SK-N-SH (cell line): Measurements from ENCODE around the gene C17orf50. TPM values are rescaled to one million over a fixed set of nuclear protein-coding genes. Genes with fewer than 3 reads are reported as not detected.

Experiments
- CTCF ChIA-PET: fragments of 300-600, 350-600 bp; formaldehyde crosslinking; extraction: SDS; loops from one replicate; lab custom pipeline; 2021; lab: Yijun Ruan, JAX
- POLR2A ChIA-PET: fragments of 350-600 bp; sonication (Branson Sonifier 250); formaldehyde crosslinking; extraction: SDS; loops from one replicate; lab custom pipeline; 2020; ENCODE audit warnings: antibody characterized with exemption, inconsistent platforms; lab: Yijun Ruan, JAX
- DNase-seq: peaks from one replicate; pipeline ENCODE4 v3.0.0; 2012
- H2AFZ ChIP-seq: fragments of 200-600 bp; sonication (generic); 2 replicates; pipeline ENCODE4 v1.8.1; 2016; ENCODE audit warnings: antibody characterized with exemption, mild to moderate bottlenecking, low read depth
- H3F3A ChIP-seq: fragments of 200-600 bp; sonication (generic); replicated peaks from 2 replicates; pipeline ENCODE3; 2016; ENCODE audit warnings: antibody characterized with exemption, mild to moderate bottlenecking; ENCODE audit not compliant: insufficient read depth
- H3K27ac ChIP-seq, 2 experiments: fragments of 200-500 bp in 1 of 2; fragments of 200-600 bp in 1 of 2; sonication (Bioruptor generic) in 1 of 2; sonication (generic), shearing (Covaris generic) in 1 of 2; 2 replicates each; pipeline versions ENCODE4 v1.5.1 to v1.6.1; 2014 to 2016; ENCODE audit warnings: low read depth in 2 of 2, inconsistent platforms in 1 of 2, low read length in 1 of 2, mild to moderate bottlenecking in 1 of 2, mixed read lengths in 1 of 2
- H3K27me3 ChIP-seq: fragments of 200-600 bp; sonication (generic), shearing (Covaris generic); 2 replicates; pipeline ENCODE4 v1.6.1; 2016; ENCODE audit warnings: mixed run types; ENCODE audit not compliant: insufficient read depth
- H3K36me3 ChIP-seq, 2 experiments: fragments of 200-500 bp in 1 of 2; fragments of 200-600 bp in 1 of 2; sonication (Bioruptor generic) in 1 of 2; sonication (generic) in 1 of 2; replicated peaks in 1 of 2; 2 replicates each; pipeline versions ENCODE3 to v1.5.1; 2014 to 2016; ENCODE audit warnings: low read length in 1 of 2, mild to moderate bottlenecking in 1 of 2; ENCODE audit not compliant: insufficient read depth in 2 of 2, control insufficient read depth in 1 of 2
- H3K4me1 ChIP-seq, 2 experiments: fragments of 200-500 bp in 1 of 2; fragments of 200-600 bp in 1 of 2; sonication (Bioruptor generic) in 1 of 2; sonication (generic), shearing (Covaris generic) in 1 of 2; 2 replicates each; pipeline versions ENCODE4 v1.5.1 to v1.6.1; 2014 to 2016; ENCODE audit warnings: low read depth in 1 of 2, low read length in 1 of 2, mixed run types in 1 of 2; ENCODE audit not compliant: insufficient read depth in 2 of 2, control insufficient read depth in 1 of 2
- H3K4me2 ChIP-seq: fragments of 200-600 bp; sonication (generic), shearing (Covaris generic); 2 replicates; pipeline ENCODE4 v1.6.1; 2017; ENCODE audit warnings: mixed run types
- H3K4me3 ChIP-seq, 2 experiments: fragments of 200-500 bp in 1 of 2; fragments of 200-600 bp in 1 of 2; sonication (Bioruptor generic) in 1 of 2; sonication (generic), shearing (Covaris generic) in 1 of 2; 2 replicates each; pipeline versions ENCODE4 v1.5.1 to v1.8.1; 2014 to 2016; ENCODE audit warnings: low read depth in 2 of 2, inconsistent platforms in 1 of 2, low read length in 1 of 2, mild to moderate bottlenecking in 1 of 2, mixed read lengths in 1 of 2, moderate library complexity in 1 of 2
- H3K79me2 ChIP-seq: fragments of 200-600 bp; sonication (generic); 2 replicates; pipeline ENCODE4 v1.8.1; 2017; ENCODE audit warnings: mild to moderate bottlenecking; ENCODE audit not compliant: insufficient read depth
- H3K9ac ChIP-seq: fragments of 200-600 bp; sonication (generic); 2 replicates; pipeline ENCODE4 v1.6.1; 2017; ENCODE audit warnings: mixed run types
- H3K9me2 ChIP-seq: fragments of 200-600 bp; sonication (generic); 2 replicates; pipeline ENCODE4 v1.6.1; 2017; ENCODE audit warnings: mixed run types
- H3K9me3 ChIP-seq: fragments of 200-600 bp; sonication (generic); 2 replicates; pipeline ENCODE4 v1.6.1; 2017; ENCODE audit warnings: mixed run types, mild to moderate bottlenecking, moderate library complexity
- H4K20me1 ChIP-seq: fragments of 200-600 bp; sonication (generic); 2 replicates; pipeline ENCODE4 v1.6.1; 2017; ENCODE audit warnings: mild to moderate bottlenecking, mixed run types; ENCODE audit not compliant: insufficient read depth
- CHD2 ChIP-seq: fragments of 150-350 bp; IDR thresholded peaks from 2 replicates; pipeline ENCODE4 v1.6.1; 2018; ENCODE audit warnings: low read length; ENCODE audit not compliant: partially characterized antibody
- ELF1 ChIP-seq: IDR thresholded peaks from 2 replicates; pipeline ENCODE4 v1.4.0; 2012
- FOSL2 ChIP-seq: IDR thresholded peaks from 2 replicates; pipeline ENCODE4 v1.4.0; 2012; ENCODE audit warnings: low read depth, mild to moderate bottlenecking, moderate library complexity, borderline replicate concordance
- FOXJ3 ChIP-seq: sonication (generic); formaldehyde crosslinking; IDR thresholded peaks from 2 replicates; pipeline ENCODE4 v1.5.1; 2020; ENCODE audit warnings: mild to moderate bottlenecking, missing genetic modification reagents
- NRF1 ChIP-seq: IDR thresholded peaks from 2 replicates; pipeline ENCODE4 v1.6.1; 2012; ENCODE audit warnings: low read depth, mild to moderate bottlenecking, low read length
- POLR2AphosphoS5 ChIP-seq: IDR thresholded peaks from 2 replicates; pipeline ENCODE4 v1.6.1; 2012; ENCODE audit warnings: low read depth, low read length
- RAD21 ChIP-seq: IDR thresholded peaks from 2 replicates; pipeline ENCODE4 v1.6.1; 2012; ENCODE audit warnings: mild to moderate bottlenecking, low read length
- SIN3A ChIP-seq: IDR thresholded peaks from 2 replicates; pipeline ENCODE4 v1.6.1; 2012; ENCODE audit warnings: low read depth, mild to moderate bottlenecking, low read length, moderate library complexity, borderline replicate concordance
- TAF1 ChIP-seq: IDR thresholded peaks from 2 replicates; pipeline ENCODE4 v1.6.1; 2012; ENCODE audit warnings: low read depth, mild to moderate bottlenecking, low read length, moderate library complexity, borderline replicate concordance
- YY1 ChIP-seq: IDR thresholded peaks from 2 replicates; pipeline ENCODE4 v1.4.0; 2012; ENCODE audit warnings: low read depth, mild to moderate bottlenecking
- WGBS: methylation state at CpG from one replicate; pipeline ENCODE4 v1.1.6; 2017; ENCODE audit warnings: low lambda C conversion rate; 5-methylcytosine and 5-hydroxymethylcytosine counted together
- polyA plus RNA-seq, 3 experiments: library from polyadenylated mRNA; depleted of rRNA; stranded (reverse); fragments of >200 nt; gene quantifications; 2 replicates each; pipeline ENCODE4 v1.2.3, GENCODE V29; 2012
- TF ChIP-seq, protein P1 (sequence below): IDR thresholded peaks from 2 replicates; pipeline ENCODE4 v1.4.0; 2012; ENCODE audit warnings: low read depth, borderline replicate concordance
- TF ChIP-seq, protein P2 (sequence below): fragments of 200-600 bp; sonication (generic); IDR thresholded peaks from 2 replicates; pipeline ENCODE4 v1.6.1; 2017; ENCODE audit warnings: antibody characterized with exemption, mild to moderate bottlenecking, moderate library complexity
- TF ChIP-seq, protein P3 (sequence below): fragments of 150-350 bp; IDR thresholded peaks from 2 replicates; pipeline ENCODE4 v1.6.1; 2017; ENCODE audit warnings: antibody characterized with exemption, low read length, low read depth, borderline replicate concordance

Gene C17orf50
- polyA plus RNA-seq, 1 of the 3 experiments (the other 2 are of a cell fraction) = 0.05 TPM

DNA sequence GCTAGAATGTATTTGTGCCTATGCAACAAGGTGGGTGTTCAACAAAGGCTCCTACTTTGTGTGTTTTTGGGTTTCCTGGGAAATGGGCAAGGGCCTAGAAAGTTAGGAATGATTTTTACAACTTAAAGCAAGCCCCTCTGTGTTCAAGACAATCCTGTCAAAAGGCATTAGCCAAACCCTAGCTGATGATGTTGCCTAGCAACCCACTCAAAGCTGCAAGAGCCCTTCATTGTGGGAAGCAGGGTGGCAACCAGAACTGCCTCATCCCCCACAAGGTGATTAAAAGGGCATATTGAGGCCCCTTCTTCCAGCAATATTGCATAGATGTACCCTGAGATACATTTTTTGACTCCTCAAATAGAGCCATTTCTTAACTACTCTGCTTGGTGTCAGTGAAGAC lies 45.3 kb upstream of the C17orf50 start:
- peaks cover 41 to 54% of the 10 kb centered on the region in 2 experiments for H3K36me3 ChIP-seq
- no peaks in the 10 kb centered on the region for H3K9me3 ChIP-seq
- 0 out of 2 replicates have a peak, but pooled peaks cover 8% of the 10 kb centered on the region for H4K20me1 ChIP-seq
- H3K4me3 ChIP-seq = no peak overlapping the region
- POLR2A ChIA-PET = no interaction called here
- H3K27me3 ChIP-seq = no peaks in the 10 kb centered on the region
- no peaks in the 10 kb centered on the region for H3K9me2 ChIP-seq
- H3K4me1 ChIP-seq = peaks cover 25 to 37% of the 10 kb centered on the region in 2 experiments
- CTCF ChIA-PET = interaction anchor here (0.9 to 4.8 kb wide), 2 partner anchors 32 to 48 kb away, joined by 7 to 28 read pairs; no protein-coding TSS in a partner anchor
- H3F3A ChIP-seq = peaks cover 20% of the 10 kb centered on the region
- peaks cover 5% of the 10 kb centered on the region; the same call in 1 of the 2 replicates for H3K79me2 ChIP-seq
- TF ChIP-seq YY1 = no peak
- no peak for TF ChIP-seq FOXJ3 (CRISPR knock-in tag)
- no peak for TF ChIP-seq NRF1
- no peak for TF ChIP-seq FOSL2
- TF ChIP-seq, protein P1, sequence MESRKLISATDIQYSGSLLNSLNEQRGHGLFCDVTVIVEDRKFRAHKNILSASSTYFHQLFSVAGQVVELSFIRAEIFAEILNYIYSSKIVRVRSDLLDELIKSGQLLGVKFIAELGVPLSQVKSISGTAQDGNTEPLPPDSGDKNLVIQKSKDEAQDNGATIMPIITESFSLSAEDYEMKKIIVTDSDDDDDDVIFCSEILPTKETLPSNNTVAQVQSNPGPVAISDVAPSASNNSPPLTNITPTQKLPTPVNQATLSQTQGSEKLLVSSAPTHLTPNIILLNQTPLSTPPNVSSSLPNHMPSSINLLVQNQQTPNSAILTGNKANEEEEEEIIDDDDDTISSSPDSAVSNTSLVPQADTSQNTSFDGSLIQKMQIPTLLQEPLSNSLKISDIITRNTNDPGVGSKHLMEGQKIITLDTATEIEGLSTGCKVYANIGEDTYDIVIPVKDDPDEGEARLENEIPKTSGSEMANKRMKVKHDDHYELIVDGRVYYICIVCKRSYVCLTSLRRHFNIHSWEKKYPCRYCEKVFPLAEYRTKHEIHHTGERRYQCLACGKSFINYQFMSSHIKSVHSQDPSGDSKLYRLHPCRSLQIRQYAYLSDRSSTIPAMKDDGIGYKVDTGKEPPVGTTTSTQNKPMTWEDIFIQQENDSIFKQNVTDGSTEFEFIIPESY = no peak
- TF ChIP-seq, protein P2, sequence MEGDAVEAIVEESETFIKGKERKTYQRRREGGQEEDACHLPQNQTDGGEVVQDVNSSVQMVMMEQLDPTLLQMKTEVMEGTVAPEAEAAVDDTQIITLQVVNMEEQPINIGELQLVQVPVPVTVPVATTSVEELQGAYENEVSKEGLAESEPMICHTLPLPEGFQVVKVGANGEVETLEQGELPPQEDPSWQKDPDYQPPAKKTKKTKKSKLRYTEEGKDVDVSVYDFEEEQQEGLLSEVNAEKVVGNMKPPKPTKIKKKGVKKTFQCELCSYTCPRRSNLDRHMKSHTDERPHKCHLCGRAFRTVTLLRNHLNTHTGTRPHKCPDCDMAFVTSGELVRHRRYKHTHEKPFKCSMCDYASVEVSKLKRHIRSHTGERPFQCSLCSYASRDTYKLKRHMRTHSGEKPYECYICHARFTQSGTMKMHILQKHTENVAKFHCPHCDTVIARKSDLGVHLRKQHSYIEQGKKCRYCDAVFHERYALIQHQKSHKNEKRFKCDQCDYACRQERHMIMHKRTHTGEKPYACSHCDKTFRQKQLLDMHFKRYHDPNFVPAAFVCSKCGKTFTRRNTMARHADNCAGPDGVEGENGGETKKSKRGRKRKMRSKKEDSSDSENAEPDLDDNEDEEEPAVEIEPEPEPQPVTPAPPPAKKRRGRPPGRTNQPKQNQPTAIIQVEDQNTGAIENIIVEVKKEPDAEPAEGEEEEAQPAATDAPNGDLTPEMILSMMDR = no peak
- peak overlapping the region in 1 of 2 experiments; percentile 93; a peak in 2 of 4 replicates for H3K27ac ChIP-seq
- H2AFZ ChIP-seq = no peak overlapping the region
- DNase-seq = no peak
- no peak overlapping the region for H3K4me2 ChIP-seq
- H3K9ac ChIP-seq = no peak overlapping the region

DNA sequence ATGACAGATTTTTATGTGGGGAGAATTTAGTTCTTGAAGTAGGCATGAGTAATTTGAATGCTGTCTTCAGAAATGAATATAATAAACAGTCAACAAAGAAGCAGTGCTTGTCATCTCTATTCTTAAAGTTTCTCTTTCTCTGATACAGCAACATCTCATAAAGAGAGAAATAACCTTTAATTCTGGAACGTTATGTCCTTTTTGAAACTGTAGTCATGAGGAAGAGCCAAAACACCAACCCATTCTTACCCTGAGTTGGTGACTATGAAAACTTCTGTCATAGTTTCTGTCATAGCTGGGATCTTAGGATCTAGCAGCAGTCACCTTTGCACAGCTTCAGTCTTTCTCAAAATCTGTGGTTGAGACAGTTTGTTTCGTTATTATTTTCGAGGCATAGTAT lies 44.5 kb upstream of the C17orf50 start:
- Histone ChIP-seq H3F3A (peaks cover 20% of the 10 kb centered on the region), H3K27me3 (no peaks in the 10 kb centered on the region), H3K9me3 (no peaks in the 10 kb centered on the region), H3K79me2 (peaks cover 5% of the 10 kb centered on the region; the same call in 1 of the 2 replicates), H2AFZ (no peak overlapping the region), H3K9ac (no peak overlapping the region), H3K4me1 (peaks cover 25 to 37% of the 10 kb centered on the region in 2 experiments), H3K36me3 (peaks cover 40 to 54% of the 10 kb centered on the region in 2 experiments), H3K9me2 (no peaks in the 10 kb centered on the region), H3K4me3 (no peak overlapping the region), H4K20me1 (0 out of 2 replicates have a peak, but pooled peaks cover 8% of the 10 kb centered on the region), H3K4me2 (no peak overlapping the region), H3K27ac (no peak overlapping the region)
- ChIA-PET CTCF (interaction anchor here (0.9 to 4.8 kb wide), 2 partner anchors 31 to 48 kb away, joined by 7 to 28 read pairs; no protein-coding TSS in a partner anchor), POLR2A (interaction anchor here (0.7 kb wide), 1 partner anchor 37 kb away, joined by 3 read pairs; the partner anchor contains the start of gene GAS2L2)
- 91% methylated on average over 3 of the region's 3 CpGs for whole genome bisulfite sequencing
- no peak for DNase-seq
- TF ChIP-seq POLR2AphosphoS5 (no peak), SIN3A (no peak), RAD21 (no peak), TAF1 (no peak), ELF1 (no peak), CHD2 (no peak)
- TF ChIP-seq, protein P3, sequence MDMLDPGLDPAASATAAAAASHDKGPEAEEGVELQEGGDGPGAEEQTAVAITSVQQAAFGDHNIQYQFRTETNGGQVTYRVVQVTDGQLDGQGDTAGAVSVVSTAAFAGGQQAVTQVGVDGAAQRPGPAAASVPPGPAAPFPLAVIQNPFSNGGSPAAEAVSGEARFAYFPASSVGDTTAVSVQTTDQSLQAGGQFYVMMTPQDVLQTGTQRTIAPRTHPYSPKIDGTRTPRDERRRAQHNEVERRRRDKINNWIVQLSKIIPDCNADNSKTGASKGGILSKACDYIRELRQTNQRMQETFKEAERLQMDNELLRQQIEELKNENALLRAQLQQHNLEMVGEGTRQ = no peak
